BJ (cell line): Measurements from ENCODE around the gene FDXR. TPM values are rescaled to one million over a fixed set of nuclear protein-coding genes. Genes with fewer than 3 reads are reported as not detected.

Experiments
- CTCF ChIA-PET: fragments of 350-600 bp; formaldehyde crosslinking; extraction: SDS; loops from one replicate; lab custom pipeline; 2021; ENCODE audit warnings: antibody characterized with exemption, inconsistent platforms; lab: Yijun Ruan, JAX
- POLR2A ChIA-PET: fragments of 300-600 bp; sonication (Branson Sonifier 250); formaldehyde crosslinking; extraction: SDS; loops from one replicate; lab custom pipeline; 2021; ENCODE audit warnings: antibody characterized with exemption; lab: Charles Lee
- DNase-seq: peaks from one replicate; pipeline ENCODE4 v3.0.0-alpha.2; 2011; ENCODE audit warnings: low read depth
- H3K27me3 ChIP-seq: 2 replicates; pipeline ENCODE4 v1.6.0; 2011; ENCODE audit warnings: low read length; ENCODE audit not compliant: control insufficient read depth, insufficient read depth
- H3K36me3 ChIP-seq: 2 replicates; pipeline ENCODE4 v1.5.1; 2011; ENCODE audit warnings: low read length; ENCODE audit not compliant: control insufficient read depth, insufficient read depth
- H3K4me3 ChIP-seq: 2 replicates; pipeline ENCODE4 v1.5.1; 2011; ENCODE audit warnings: low read depth, mild to moderate bottlenecking, control low read depth, low read length
- polyA plus RNA-seq: library from polyadenylated mRNA; depleted of rRNA; stranded (reverse); fragments of >200 nt; gene quantifications from 2 replicates; pipeline ENCODE4 v1.2.3, GENCODE V29; 2011
- TF ChIP-seq, protein P1 (sequence below): IDR thresholded peaks from 2 replicates; pipeline ENCODE4 v1.5.1; 2011; ENCODE audit warnings: low read depth, mild to moderate bottlenecking, control low read depth, inconsistent platforms, low read length, moderate library complexity; ENCODE audit not compliant: insufficient read depth

Gene FDXR
- polyA plus RNA-seq, 1 experiment = 38.0 TPM

DNA sequence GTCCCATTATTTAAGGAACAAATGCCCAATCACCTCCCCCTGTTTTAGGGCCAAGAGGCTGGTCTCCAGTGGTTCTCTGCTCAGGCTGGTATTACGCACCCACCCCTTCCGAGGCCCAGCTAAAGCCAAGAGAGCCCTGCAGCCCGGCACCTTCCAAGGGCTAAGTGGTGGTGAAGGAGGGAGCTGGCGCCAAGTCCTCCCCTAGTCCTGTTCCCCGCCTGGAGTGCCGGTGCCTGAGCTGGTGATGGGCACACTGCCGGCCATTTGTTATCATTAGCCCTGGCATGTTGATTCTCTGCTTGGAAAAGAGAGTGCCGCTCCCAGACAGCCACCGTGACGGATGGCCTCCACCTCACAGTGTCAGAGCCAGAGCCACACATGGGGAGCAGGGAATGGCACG lies 45.0 kb downstream of the FDXR start:
- Histone ChIP-seq H3K4me3 (no peak overlapping the region), H3K27me3 (no peaks in the 10 kb centered on the region), H3K36me3 (peaks cover 7% of the 10 kb centered on the region)
- CTCF ChIA-PET = interaction anchor here (1.7 kb wide), 1 partner anchor 16 kb away, joined by 9 read pairs; no protein-coding TSS in a partner anchor
- no peak for DNase-seq
- TF ChIP-seq, protein P1, sequence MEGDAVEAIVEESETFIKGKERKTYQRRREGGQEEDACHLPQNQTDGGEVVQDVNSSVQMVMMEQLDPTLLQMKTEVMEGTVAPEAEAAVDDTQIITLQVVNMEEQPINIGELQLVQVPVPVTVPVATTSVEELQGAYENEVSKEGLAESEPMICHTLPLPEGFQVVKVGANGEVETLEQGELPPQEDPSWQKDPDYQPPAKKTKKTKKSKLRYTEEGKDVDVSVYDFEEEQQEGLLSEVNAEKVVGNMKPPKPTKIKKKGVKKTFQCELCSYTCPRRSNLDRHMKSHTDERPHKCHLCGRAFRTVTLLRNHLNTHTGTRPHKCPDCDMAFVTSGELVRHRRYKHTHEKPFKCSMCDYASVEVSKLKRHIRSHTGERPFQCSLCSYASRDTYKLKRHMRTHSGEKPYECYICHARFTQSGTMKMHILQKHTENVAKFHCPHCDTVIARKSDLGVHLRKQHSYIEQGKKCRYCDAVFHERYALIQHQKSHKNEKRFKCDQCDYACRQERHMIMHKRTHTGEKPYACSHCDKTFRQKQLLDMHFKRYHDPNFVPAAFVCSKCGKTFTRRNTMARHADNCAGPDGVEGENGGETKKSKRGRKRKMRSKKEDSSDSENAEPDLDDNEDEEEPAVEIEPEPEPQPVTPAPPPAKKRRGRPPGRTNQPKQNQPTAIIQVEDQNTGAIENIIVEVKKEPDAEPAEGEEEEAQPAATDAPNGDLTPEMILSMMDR = no peak
- POLR2A ChIA-PET = interaction anchor here (0.7 kb wide), 1 partner anchor 59 kb away, joined by 18 read pairs; no protein-coding TSS in a partner anchor

DNA sequence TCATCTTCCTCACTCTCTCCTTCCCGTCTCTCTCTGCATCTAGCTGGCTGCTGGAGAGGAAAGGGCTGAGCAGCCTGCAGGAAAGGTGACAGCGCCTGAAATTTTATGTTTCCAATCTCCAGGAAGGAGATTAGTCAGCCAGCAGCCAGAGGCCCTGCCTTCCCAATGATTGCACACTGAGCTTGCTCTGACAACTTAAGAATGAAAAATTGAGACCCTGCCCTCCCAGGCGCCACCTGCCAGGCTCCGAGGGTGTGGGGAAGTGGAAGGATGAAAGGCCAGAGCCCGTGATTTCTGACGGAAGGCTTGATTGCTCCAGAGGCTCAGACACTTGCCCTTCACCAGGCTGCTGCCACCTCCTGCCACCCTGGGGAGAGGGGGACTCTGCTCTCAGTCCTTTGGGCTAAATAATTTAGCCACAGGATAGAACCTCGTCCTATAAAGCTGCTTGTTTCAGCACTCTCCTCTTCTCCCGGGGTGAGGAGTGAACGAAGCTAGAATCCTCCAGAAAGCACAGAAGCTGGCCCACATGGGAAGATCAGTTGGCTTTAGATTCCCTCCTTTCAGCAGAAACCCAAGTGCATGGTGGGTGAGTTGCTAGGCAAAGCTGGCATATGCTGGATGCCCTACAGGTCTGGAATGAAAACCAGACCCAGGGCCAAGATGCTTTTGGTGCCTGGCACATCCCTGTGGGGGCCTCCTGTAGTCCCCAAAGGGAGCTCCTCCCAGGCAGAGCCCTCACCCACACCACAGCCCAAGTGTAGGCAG lies 46.7 kb downstream of the FDXR start:
- no peak for DNase-seq
- TF ChIP-seq, protein P1 = no peak
- H3K36me3 ChIP-seq = peaks cover 8% of the 10 kb centered on the region
- ChIA-PET CTCF (interaction anchor here (0.6 to 1.7 kb wide), 3 partner anchors 17 to 1733 kb away, joined by 3 to 9 read pairs (median 3); no protein-coding TSS in a partner anchor), POLR2A (no interaction called here)
- no peak overlapping the region for H3K4me3 ChIP-seq
- H3K27me3 ChIP-seq = no peaks in the 10 kb centered on the region

DNA sequence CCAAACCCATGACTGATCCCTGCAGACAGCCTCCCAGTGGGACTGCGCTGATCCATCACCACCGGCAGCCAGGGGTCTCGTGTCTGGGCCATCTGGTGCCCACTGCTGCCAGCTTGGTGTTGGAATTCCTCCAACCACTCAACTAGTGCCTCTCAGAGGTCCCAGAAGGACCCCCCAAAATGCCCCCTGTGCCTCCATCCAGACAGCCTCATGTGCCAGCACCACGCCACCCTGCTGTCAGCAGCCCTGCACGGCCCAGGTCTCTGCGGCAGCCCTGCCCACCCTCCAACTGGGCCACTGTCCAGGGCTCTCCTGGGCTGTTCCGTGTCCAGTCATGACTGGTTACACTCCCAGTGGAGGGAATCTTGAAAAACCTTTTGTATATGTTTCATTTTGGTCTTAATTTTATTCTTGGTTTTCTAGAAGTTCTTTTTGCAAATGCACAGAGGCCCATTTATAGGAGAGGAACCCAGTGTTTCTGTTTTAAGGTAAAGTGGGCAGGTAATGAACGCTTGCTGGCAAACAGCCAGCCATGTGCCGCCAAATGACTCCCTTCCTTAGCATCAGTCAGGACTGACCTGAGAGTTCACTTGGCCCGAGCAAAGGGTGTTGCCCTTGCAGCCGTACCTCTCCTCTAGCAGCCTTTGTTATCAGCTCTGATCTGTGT lies 47.7 kb downstream of the FDXR start:
- no peaks in the 10 kb centered on the region for H3K27me3 ChIP-seq
- POLR2A ChIA-PET = no interaction called here
- H3K36me3 ChIP-seq = peaks cover 15% of the 10 kb centered on the region
- CTCF ChIA-PET = interaction anchor here (1.1 to 1.7 kb wide), 2 partner anchors 15 to 40 kb away, joined by 3 to 4 read pairs; no protein-coding TSS in a partner anchor
- no peak for DNase-seq
- no peak overlapping the region for H3K4me3 ChIP-seq
- TF ChIP-seq, protein P1 = no peak

DNA sequence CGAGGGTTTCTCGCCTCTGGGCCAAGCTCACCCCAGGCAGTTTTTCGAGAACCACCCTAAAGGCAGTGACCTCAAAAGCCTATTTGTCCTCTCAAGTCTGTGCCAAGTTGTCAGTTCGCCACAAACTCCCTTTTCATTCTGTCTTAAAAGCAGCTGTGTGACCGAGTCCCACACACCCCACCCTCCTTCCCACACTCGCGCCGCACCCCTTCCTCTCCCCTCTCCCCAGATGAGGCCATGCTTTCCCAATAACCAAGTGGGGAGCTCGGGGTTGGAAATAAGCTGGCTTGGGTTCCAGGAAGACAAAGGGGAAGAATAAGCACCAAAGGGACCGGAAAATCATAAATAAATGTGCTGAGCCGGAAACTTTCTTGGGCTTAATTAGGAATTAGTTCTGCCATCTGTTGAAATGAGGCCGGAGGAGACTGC lies 49.8 kb downstream of the FDXR start:
- ChIA-PET CTCF (interaction anchor here (1.3 kb wide), 1 partner anchor 24 kb away, joined by 3 read pairs; no protein-coding TSS in a partner anchor), POLR2A (no interaction called here)
- TF ChIP-seq, protein P1 = no peak

DNA sequence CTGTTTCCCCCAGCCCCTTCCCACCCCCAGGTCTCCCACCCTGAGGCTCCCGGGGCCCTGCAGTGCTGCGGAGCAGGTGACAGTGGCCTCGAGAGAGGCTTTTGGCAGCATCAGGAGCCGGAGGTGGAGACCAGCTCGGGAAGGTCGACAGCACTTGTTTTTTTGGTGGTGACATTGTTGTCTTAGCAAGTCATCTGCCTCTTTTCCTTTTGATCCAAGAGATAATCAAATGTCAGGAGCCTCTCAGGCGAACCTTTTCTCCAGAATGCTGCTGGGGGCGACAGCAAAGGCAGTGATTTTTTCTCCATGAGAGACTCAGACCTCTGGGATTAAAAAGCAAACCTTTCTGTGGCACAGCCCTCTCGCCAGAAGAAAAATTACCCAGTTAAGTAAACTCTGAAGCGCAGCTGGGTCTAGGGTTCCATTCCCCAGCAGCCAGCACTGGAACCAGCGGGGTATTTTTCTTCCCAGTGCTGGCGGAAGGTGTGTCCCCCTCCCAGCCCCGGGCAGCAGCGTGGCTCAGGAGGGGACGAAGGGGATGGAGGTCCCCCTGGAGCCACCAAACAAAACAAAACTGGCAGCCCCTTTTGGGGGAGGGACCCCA lies 50.4 kb downstream of the FDXR start:
- TF ChIP-seq, protein P1 = no peak
- Histone ChIP-seq H3K4me3 (no peak overlapping the region), H3K27me3 (no peaks in the 10 kb centered on the region), H3K36me3 (peaks cover 17% of the 10 kb centered on the region)
- POLR2A ChIA-PET = no interaction called here
- CTCF ChIA-PET = interaction anchor here (1.3 kb wide), 1 partner anchor 25 kb away, joined by 3 read pairs; no protein-coding TSS in a partner anchor
- DNase-seq = no peak

More for the DNA sequence above, 49.8 kb downstream of the FDXR start:
- no peak for DNase-seq
- no peaks in the 10 kb centered on the region for H3K27me3 ChIP-seq
- no peak overlapping the region for H3K4me3 ChIP-seq
- peaks cover 17% of the 10 kb centered on the region for H3K36me3 ChIP-seq
